ENCODE data around the gene QRFP.

The QRFP gene

DNA sequence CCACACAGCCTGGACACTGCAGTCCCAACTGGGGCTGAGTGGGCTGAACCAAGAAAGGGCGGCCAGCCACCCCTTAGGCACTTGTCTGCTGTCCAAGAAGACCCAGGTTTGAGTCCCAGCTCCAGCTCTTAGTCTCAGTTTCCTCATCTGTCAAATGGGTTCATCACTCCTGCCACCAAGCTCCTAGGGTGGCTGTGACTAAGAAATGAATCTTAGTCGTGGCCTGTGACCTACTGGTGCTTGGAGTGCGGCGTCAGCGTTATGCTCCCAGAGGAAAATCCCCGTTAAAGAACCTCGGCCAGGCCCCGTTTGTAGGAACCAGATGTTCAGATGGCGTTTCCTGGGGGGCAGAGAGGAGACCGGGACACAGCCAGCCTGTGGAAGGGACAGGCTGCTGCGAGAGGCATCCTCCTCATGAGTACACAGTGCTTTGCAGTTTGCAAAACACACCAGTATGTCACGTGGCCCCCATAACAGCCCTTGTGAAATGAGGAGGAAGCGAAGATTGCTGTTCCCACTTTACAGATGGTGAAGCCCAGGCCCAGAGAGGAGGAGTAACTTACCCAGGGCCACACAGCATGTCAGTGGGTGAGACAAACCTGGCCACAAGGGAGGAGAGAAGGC is 39.1 kb upstream of the QRFP start:
- Histone ChIP-seq H3K27ac (no peak overlapping the region), H3K36me3 (no peaks in the 10 kb centered on the region), H3K9me3 (no peaks in the 10 kb centered on the region), H3K4me3 (no peak overlapping the region), H3K27me3 (peaks cover 7 to 87% of the 10 kb centered on the region in 2 donors), H3K4me1 (peaks cover 0 to 61% (median 40%) of the 10 kb centered on the region in 4 donors)
- DNase-seq: no peak
- TF ChIP-seq, protein P1, sequence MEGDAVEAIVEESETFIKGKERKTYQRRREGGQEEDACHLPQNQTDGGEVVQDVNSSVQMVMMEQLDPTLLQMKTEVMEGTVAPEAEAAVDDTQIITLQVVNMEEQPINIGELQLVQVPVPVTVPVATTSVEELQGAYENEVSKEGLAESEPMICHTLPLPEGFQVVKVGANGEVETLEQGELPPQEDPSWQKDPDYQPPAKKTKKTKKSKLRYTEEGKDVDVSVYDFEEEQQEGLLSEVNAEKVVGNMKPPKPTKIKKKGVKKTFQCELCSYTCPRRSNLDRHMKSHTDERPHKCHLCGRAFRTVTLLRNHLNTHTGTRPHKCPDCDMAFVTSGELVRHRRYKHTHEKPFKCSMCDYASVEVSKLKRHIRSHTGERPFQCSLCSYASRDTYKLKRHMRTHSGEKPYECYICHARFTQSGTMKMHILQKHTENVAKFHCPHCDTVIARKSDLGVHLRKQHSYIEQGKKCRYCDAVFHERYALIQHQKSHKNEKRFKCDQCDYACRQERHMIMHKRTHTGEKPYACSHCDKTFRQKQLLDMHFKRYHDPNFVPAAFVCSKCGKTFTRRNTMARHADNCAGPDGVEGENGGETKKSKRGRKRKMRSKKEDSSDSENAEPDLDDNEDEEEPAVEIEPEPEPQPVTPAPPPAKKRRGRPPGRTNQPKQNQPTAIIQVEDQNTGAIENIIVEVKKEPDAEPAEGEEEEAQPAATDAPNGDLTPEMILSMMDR (IDR thresholded peaks at IDR 0.05): no peak
- intact Hi-C loops (cut with DNase I; ENCODE audit: low total_unique reads): no loop called here

DNA sequence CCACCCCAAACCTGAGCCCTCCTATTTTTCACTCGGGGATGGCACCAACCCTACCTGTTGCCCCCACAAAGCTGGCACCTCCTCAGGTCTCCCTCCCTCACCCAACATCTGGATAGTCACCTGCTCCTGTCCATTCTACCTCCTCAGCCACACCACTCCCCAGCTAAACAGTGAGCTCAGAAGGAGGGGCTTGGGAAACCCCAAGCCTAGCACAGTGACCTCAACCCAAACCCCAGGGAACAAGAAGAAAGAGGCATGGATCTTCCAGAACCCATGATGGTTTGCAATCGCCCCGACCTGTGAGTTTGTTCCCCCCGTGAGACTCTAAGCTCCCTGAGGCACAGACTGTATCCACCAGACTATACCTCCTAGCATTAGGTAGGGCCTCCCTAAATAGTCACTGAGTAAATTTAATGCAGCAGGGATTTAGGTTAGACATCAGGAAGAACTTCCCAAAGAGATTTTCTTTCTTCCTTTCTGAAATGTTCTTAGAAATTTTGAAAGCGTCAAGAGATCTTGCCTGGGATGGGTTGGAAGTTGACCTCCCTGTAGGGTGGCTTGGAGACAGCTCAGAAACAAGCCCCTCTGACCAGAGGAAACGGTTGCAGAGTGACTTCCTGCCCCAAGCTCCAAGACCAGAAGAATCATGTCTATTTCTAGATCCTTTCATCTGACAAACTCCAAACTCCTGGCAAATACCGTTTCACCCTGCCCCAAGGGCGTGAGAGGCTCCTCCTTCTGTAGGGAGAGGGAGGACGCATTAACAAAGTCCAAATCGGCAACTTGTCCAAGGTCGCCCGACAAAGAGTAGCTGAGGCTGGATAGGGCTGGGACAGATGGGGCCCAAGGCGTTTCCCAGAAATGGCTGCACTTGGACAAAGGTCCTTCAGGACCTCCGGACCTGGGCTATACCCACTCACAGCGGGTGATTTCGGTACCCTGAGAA is 38.4 kb upstream of the QRFP start:
- TF ChIP-seq, protein P1 (IDR thresholded peaks at IDR 0.05): no peak
- DNase-seq: no peak
- peaks cover 7 to 82% of the 10 kb centered on the region in 2 donors for H3K27me3 ChIP-seq
- H3K9me3 ChIP-seq: no peaks in the 10 kb centered on the region
- intact Hi-C loops (cut with DNase I; ENCODE audit: low total_unique reads): no loop called here
- no peaks in the 10 kb centered on the region for H3K36me3 ChIP-seq
- no peak overlapping the region for H3K4me3 ChIP-seq
- H3K27ac ChIP-seq: no peak overlapping the region
- peaks cover 0 to 58% (median 34%) of the 10 kb centered on the region in 4 donors for H3K4me1 ChIP-seq

DNA sequence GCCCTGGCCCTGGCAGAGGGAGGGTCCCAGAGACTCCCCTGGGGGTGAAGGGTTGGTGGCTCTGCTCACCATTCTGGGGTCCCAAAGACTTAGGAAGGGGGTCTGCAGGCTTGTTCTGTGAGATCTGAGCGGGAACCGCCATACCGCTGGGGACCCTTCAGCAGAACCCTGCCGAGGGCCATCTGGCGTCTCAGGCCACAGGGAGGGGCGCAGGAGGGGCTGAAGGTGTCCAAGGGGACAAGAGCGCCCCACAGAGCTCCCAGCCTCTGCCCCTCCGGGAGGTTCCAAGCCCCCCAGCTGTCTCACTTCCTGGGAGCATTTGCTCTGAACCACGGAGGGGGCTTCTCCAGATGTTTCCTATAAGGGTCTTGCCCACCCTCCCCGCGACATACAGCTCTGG is 37.6 kb upstream of the QRFP start:
- intact Hi-C loops (cut with DNase I; ENCODE audit: low total_unique reads): no loop called here
- H3K27me3 ChIP-seq: peaks cover 2 to 81% of the 10 kb centered on the region in 2 donors
- TF ChIP-seq, protein P1 (IDR thresholded peaks at IDR 0.05): no peak
- H3K4me3 ChIP-seq: no peak overlapping the region
- no peaks in the 10 kb centered on the region for H3K9me3 ChIP-seq
- no peaks in the 10 kb centered on the region for H3K36me3 ChIP-seq
- H3K27ac ChIP-seq: no peak overlapping the region
- DNase-seq: no peak
- H3K4me1 ChIP-seq: peaks cover 0 to 54% (median 27%) of the 10 kb centered on the region in 4 donors

DNA sequence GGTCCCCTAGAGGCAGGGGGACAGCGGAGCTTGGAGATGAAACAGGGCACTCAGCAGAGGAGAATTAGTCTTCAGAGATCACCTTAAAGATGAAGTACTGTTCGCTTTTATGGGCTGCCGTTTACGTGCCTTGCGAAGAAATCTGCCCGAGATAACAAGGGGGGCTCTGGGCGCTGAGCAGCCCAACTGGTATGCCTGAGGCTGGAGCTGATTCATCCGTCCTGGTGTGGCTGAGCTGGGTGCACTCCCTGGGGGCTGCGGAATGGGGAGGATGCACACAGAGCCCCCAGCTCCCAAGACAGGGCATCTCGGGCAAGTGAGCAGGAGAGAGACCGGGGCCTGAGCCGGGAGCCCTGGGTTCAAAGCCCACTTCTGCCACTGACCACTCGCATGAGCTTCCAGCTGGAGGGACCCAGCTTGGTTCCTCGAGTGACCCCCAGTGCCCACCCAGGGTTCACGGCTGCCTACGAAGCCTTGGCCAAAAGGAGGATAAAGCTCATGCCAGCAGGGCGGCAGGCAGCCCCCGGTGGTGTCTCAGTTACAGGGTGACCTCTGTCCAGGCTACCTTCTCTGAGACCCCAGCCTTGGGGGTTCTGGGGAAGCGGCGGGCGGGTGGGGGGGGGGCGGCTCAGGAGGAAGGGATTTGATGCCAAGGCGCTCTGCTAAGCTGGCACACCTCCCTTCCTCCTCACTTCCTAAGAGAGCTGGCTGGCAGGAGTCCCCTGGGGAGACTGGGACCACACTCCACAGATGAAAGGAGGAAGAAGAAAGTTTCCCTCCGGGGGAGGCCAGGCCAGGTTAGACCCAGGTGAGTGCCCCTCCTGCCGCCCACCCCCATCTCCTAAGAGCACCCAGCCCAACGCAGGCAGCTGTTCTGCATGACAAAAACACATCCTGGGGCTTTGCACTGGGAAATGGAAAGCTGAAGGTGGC is 36.8 kb upstream of the QRFP start:
- TF ChIP-seq, protein P1 (IDR thresholded peaks at IDR 0.05): no peak
- H3K9me3 ChIP-seq: no peaks in the 10 kb centered on the region
- H3K27me3 ChIP-seq: peaks cover 0 to 74% of the 10 kb centered on the region in 2 donors
- no peak for DNase-seq
- H3K4me3 ChIP-seq: no peak overlapping the region
- H3K4me1 ChIP-seq: peaks cover 0 to 52% (median 18%) of the 10 kb centered on the region in 4 donors
- no peaks in the 10 kb centered on the region for H3K36me3 ChIP-seq
- intact Hi-C loops (cut with DNase I; ENCODE audit: low total_unique reads): no loop called here
- no peak overlapping the region for H3K27ac ChIP-seq
